WTC11 (cell line): ENCODE data around the gene INO80B. TPM values are rescaled to one million over a fixed set of nuclear protein-coding genes. Genes with fewer than 3 reads are reported as not detected.

ENCODE experiments used
- ATAC-seq: fragments of 200-7000 bp; cut with Tn5 transposase; 2 replicates; pipeline ENCODE4 v1.10.0; 2021; ENCODE audit warnings: mild to moderate bottlenecking, moderate library complexity
- CTCF ChIA-PET: fragments of 300-600 bp; sonication (Branson Sonifier 250); formaldehyde crosslinking; loops from one replicate; lab custom pipeline; 2021; ENCODE audit warnings: antibody characterized with exemption; lab: Charles Lee
- POLR2A ChIA-PET: fragments of 350-600 bp; sonication (Branson Sonifier 250); formaldehyde crosslinking; loops from one replicate; lab custom pipeline; 2021; ENCODE audit warnings: antibody characterized with exemption; lab: Charles Lee
- DNase-seq: peaks from one replicate; pipeline ENCODE4 v3.0.0; 2021; ENCODE audit warnings: low spot score
- H3K27ac Mint-ChIP-seq: 2 replicates; pipeline ENCODE4 v1.8.0; 2021; ENCODE audit warnings: mixed read lengths
- H3K27me3 Mint-ChIP-seq: 2 replicates; pipeline ENCODE4 v1.8.0; 2021; ENCODE audit warnings: low read depth, mild to moderate bottlenecking, moderate library complexity, mixed read lengths
- H3K36me3 Mint-ChIP-seq: 2 replicates; pipeline ENCODE4 v1.8.0; 2021; ENCODE audit warnings: mixed read lengths
- H3K4me1 Mint-ChIP-seq: 2 replicates; pipeline ENCODE4 v1.8.0; 2022; ENCODE audit warnings: mixed read lengths
- H3K4me3 Mint-ChIP-seq: 2 replicates; pipeline ENCODE4 v1.8.0; 2021; ENCODE audit warnings: mild to moderate bottlenecking, moderate library complexity, mixed read lengths
- H3K9me3 Mint-ChIP-seq: 2 replicates; pipeline ENCODE4 v1.8.0; 2021; ENCODE audit warnings: mixed read lengths
- ELF4 ChIP-seq: sonication (generic); formaldehyde crosslinking; IDR thresholded peaks from 2 replicates; pipeline ENCODE4 v1.8.1; 2022; ENCODE audit warnings: low read depth, mild to moderate bottlenecking, moderate library complexity, missing genetic modification reagents
- ESRRA ChIP-seq: sonication (generic); formaldehyde crosslinking; IDR thresholded peaks from 2 replicates; pipeline ENCODE4 v1.8.1; 2022; ENCODE audit warnings: mild to moderate bottlenecking, missing genetic modification reagents, borderline replicate concordance
- FOXP1 ChIP-seq: sonication (generic); formaldehyde crosslinking; IDR thresholded peaks from 2 replicates; pipeline ENCODE4 v1.8.0; 2022; ENCODE audit warnings: missing genetic modification reagents, mild to moderate bottlenecking, moderate library complexity, borderline replicate concordance
- GABPB1 ChIP-seq: sonication (generic); formaldehyde crosslinking; IDR thresholded peaks from 2 replicates; pipeline ENCODE4 v1.8.1; 2023; ENCODE audit warnings: mild to moderate bottlenecking, missing genetic modification reagents
- GRHL2 ChIP-seq: fragments of 250-450 bp; sonication (Bioruptor Pico); IDR thresholded peaks from 2 replicates; pipeline ENCODE4 v1.8.0; 2022; ENCODE audit warnings: mild to moderate bottlenecking, moderate library complexity; ENCODE audit not compliant: insufficient replicate concordance, severe bottlenecking
- GTF2I ChIP-seq: fragments of 250-450 bp; sonication (Bioruptor Pico); conservative IDR thresholded peaks from 2 replicates; pipeline ENCODE4 v1.4.0; 2021; ENCODE audit warnings: mild to moderate bottlenecking
- HMGXB4 ChIP-seq: sonication (generic); formaldehyde crosslinking; IDR thresholded peaks from 2 replicates; pipeline ENCODE4 v1.8.1; 2023; ENCODE audit warnings: mild to moderate bottlenecking, moderate library complexity, missing genetic modification reagents
- MAX ChIP-seq: sonication (generic); formaldehyde crosslinking; IDR thresholded peaks from 2 replicates; pipeline ENCODE4 v1.8.0; 2022; ENCODE audit warnings: mild to moderate bottlenecking, missing genetic modification reagents
- NFATC4 ChIP-seq: fragments of 250-450 bp; sonication (Bioruptor Pico); IDR thresholded peaks from 2 replicates; pipeline ENCODE4 v1.9.0; 2021; ENCODE audit warnings: mild to moderate bottlenecking
- NR1H2 ChIP-seq: sonication (generic); formaldehyde crosslinking; IDR thresholded peaks from 2 replicates; pipeline ENCODE4 v1.9.0; 2021; ENCODE audit warnings: mild to moderate bottlenecking, moderate library complexity, missing genetic modification reagents
- PRDM15 ChIP-seq: sonication (generic); formaldehyde crosslinking; IDR thresholded peaks from 2 replicates; pipeline ENCODE4 v1.8.0; 2022; ENCODE audit warnings: missing genetic modification reagents
- PREB ChIP-seq: sonication (generic); formaldehyde crosslinking; IDR thresholded peaks from 2 replicates; pipeline ENCODE4 v1.8.1; 2022; ENCODE audit warnings: mild to moderate bottlenecking, missing genetic modification reagents, moderate library complexity, borderline replicate concordance
- SP1 ChIP-seq: sonication (generic); formaldehyde crosslinking; conservative IDR thresholded peaks from 2 replicates; pipeline ENCODE4 v1.8.1; 2022; ENCODE audit warnings: missing genetic modification reagents
- STAT6 ChIP-seq: sonication (generic); formaldehyde crosslinking; conservative IDR thresholded peaks from 2 replicates; pipeline ENCODE4 v1.8.1; 2023; ENCODE audit warnings: mild to moderate bottlenecking, low read depth, missing genetic modification reagents, moderate library complexity
- TEAD1 ChIP-seq: sonication (generic); formaldehyde crosslinking; IDR thresholded peaks from 2 replicates; pipeline ENCODE4 v1.8.0; 2022; ENCODE audit warnings: mild to moderate bottlenecking, missing genetic modification reagents
- ZNF425 ChIP-seq: fragments of 250-450 bp; sonication (Bioruptor Pico); conservative IDR thresholded peaks from 2 replicates; pipeline ENCODE4 v1.9.0; 2021; ENCODE audit warnings: mild to moderate bottlenecking
- ZNF532 ChIP-seq: fragments of 250-450 bp; sonication (Bioruptor Pico); IDR thresholded peaks from 2 replicates; pipeline ENCODE4 v1.9.0; 2021; ENCODE audit warnings: mild to moderate bottlenecking, borderline replicate concordance
- ZNF671 ChIP-seq: fragments of 250-450 bp; sonication (Bioruptor Pico); IDR thresholded peaks from 2 replicates; pipeline ENCODE4 v1.8.0; 2021; ENCODE audit warnings: mild to moderate bottlenecking
- total RNA-seq: library from RNA; stranded (reverse); gene quantifications from 3 replicates; pipeline ENCODE4 v1.2.3, GENCODE V29; 2021
- TF ChIP-seq, protein P1 (sequence below): fragments of 250-450 bp; sonication (Bioruptor Pico); IDR thresholded peaks from 2 replicates; pipeline ENCODE4 v1.9.0; 2021; ENCODE audit warnings: mild to moderate bottlenecking

The INO80B gene
- total RNA-seq, 1 experiment from 2014 or later, result 20.2 TPM

DNA sequence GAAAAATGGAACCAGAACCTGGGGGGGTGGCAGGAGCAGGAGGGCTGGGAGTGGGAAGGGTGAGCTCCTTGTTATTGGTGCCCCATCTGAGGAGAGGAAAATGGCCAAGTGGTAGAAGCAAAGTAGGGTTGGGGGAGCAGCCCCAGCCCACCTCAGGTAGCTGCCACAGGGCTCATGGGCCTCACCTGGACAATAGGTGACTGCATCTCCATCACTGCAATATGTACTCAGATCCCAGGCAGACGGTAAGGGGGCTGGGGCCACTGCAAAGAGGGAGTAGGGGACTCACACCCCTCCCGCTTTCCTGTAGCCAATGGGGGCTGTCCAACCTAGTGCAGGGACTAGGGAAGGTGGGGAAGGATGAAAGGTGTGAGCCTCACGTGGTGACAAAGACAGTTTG is 37.7 kb upstream of the INO80B start:
- H3K36me3 Mint-ChIP-seq, result no peaks in the 10 kb centered on the region
- no peak for TF ChIP-seq ZNF671
- TF ChIP-seq, protein P1, sequence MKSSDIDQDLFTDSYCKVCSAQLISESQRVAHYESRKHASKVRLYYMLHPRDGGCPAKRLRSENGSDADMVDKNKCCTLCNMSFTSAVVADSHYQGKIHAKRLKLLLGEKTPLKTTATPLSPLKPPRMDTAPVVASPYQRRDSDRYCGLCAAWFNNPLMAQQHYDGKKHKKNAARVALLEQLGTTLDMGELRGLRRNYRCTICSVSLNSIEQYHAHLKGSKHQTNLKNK, result no peak
- no peak for TF ChIP-seq ESRRA (CRISPR knock-in tag)
- TF ChIP-seq ZNF425 (CRISPR knock-in tag), result no peak
- no peak for TF ChIP-seq GRHL2 (CRISPR knock-in tag)
- TF ChIP-seq PREB (CRISPR knock-in tag), result no peak
- no peak for TF ChIP-seq PRDM15 (CRISPR knock-in tag)
- TF ChIP-seq GTF2I (CRISPR knock-in tag), result no peak
- no peak for TF ChIP-seq STAT6
- TF ChIP-seq ELF4 (CRISPR knock-in tag), result no peak
- TF ChIP-seq HMGXB4 (CRISPR knock-in tag), result no peak
- TF ChIP-seq NR1H2 (CRISPR knock-in tag), result no peak
- TF ChIP-seq FOXP1, result no peak
- no peak for TF ChIP-seq MAX
- TF ChIP-seq GABPB1 (CRISPR knock-in tag), result no peak
- no peak for TF ChIP-seq ZNF532
- TF ChIP-seq TEAD1, result no peak
- no peak for TF ChIP-seq NFATC4
- TF ChIP-seq SP1, result no peak

More for the DNA sequence above, 37.7 kb upstream of the INO80B start:
- ATAC-seq (no peak), DNase-seq (no peak)
- Mint-ChIP-seq H3K9me3 (no peaks in the 10 kb centered on the region), H3K4me1 (peaks cover 19% of the 10 kb centered on the region), H3K27ac (no peak overlapping the region), H3K27me3 (peaks cover 73% of the 10 kb centered on the region), H3K4me3 (no peak overlapping the region)
- ChIA-PET POLR2A (no interaction called here), CTCF (interaction anchor here (2.4 kb wide), 1 partner anchor 26 kb away, joined by 14 read pairs; no protein-coding TSS in a partner anchor)
